MM.1S (cell line): Measurements from ENCODE around the gene DNAAF5.

Experiments used
- EZH2 ChIP-seq: fragments of 300-600 bp; sonication (generic); optimal IDR thresholded peaks from 2 replicates; pipeline ENCODE3; 2017; ENCODE audit warnings: low read depth, mild to moderate bottlenecking, antibody characterized with exemption, low read length, mixed read lengths
- TF ChIP-seq, protein P1 (sequence below): fragments of 300-600 bp; sonication (generic); IDR thresholded peaks from 2 replicates; pipeline ENCODE4 v1.5.1; 2016; ENCODE audit warnings: antibody characterized with exemption, low read length, mixed read lengths

DNA sequence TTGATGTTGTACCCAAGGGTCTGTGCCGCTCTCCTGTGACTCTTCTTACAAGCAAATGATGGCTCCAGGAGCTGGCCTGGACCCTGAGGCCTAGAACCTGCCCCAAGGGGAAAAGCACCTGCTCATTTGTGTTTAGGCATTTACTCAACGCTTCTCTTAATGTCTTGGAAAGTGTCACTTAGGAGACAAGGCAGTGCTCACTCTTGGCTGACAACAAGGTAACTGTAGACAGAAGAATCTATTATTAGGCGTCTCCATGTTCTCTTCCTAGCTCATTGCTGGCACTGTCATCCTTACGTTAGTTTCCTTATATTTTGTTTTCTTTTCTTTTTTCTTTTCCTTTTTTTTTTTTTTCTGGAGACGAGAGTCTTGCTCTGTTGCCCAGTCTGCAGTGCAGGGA is 67.7 kb downstream of the DNAAF5 start:
- TF ChIP-seq, protein P1, sequence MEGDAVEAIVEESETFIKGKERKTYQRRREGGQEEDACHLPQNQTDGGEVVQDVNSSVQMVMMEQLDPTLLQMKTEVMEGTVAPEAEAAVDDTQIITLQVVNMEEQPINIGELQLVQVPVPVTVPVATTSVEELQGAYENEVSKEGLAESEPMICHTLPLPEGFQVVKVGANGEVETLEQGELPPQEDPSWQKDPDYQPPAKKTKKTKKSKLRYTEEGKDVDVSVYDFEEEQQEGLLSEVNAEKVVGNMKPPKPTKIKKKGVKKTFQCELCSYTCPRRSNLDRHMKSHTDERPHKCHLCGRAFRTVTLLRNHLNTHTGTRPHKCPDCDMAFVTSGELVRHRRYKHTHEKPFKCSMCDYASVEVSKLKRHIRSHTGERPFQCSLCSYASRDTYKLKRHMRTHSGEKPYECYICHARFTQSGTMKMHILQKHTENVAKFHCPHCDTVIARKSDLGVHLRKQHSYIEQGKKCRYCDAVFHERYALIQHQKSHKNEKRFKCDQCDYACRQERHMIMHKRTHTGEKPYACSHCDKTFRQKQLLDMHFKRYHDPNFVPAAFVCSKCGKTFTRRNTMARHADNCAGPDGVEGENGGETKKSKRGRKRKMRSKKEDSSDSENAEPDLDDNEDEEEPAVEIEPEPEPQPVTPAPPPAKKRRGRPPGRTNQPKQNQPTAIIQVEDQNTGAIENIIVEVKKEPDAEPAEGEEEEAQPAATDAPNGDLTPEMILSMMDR, result no peak
- no peak for TF ChIP-seq EZH2
